Endothelial cell of umbilical vein (primary cell): Measurements from ENCODE around the gene GNB1.

Experiments used
- EZH2 ChIP-seq: IDR thresholded peaks from 2 replicates; pipeline ENCODE4 v1.6.1; 2012; ENCODE audit warnings: borderline replicate concordance, low read depth, mild to moderate bottlenecking, moderate library complexity, low read length, inconsistent platforms; ENCODE audit not compliant: severe bottlenecking
- FOS ChIP-seq: IDR thresholded peaks from 2 replicates; pipeline ENCODE4 v1.6.1; 2011; ENCODE audit warnings: mild to moderate bottlenecking, low read length, moderate library complexity, borderline replicate concordance; ENCODE audit not compliant: insufficient read depth
- JUN ChIP-seq: IDR thresholded peaks from 2 replicates; pipeline ENCODE4 v1.6.1; 2011; ENCODE audit warnings: borderline replicate concordance, low read depth; ENCODE audit not compliant: insufficient read length, insufficient read depth
- MYC ChIP-seq: IDR thresholded peaks from one replicate; pipeline ENCODE4 v1.6.1; 2011; ENCODE audit warnings: mild to moderate bottlenecking, low read depth, low read length
- POLR2A ChIP-seq: IDR thresholded peaks from 2 replicates; pipeline ENCODE4 v1.6.1; 2012; ENCODE audit warnings: low read depth, mild to moderate bottlenecking, control low read depth, low read length
- POLR2AphosphoS5 ChIP-seq: IDR thresholded peaks from 2 replicates; pipeline ENCODE4 v1.6.1; 2012; ENCODE audit warnings: low read depth, mild to moderate bottlenecking, control low read depth, low read length, moderate library complexity; ENCODE audit not compliant: insufficient read depth
- TF ChIP-seq, protein P1 (sequence below), 2 donors: IDR thresholded peaks; 1 replicate in 1 of 2; 2 replicates in 1 of 2; pipeline ENCODE4 v1.5.1; 2011; ENCODE audit warnings: low read length in 2 of 2, mild to moderate bottlenecking in 2 of 2, moderate library complexity in 2 of 2, control low read depth in 1 of 2, inconsistent platforms in 1 of 2, low read depth in 1 of 2; ENCODE audit not compliant: insufficient read depth in 1 of 2; ENCODE audit errors: extremely low read depth in 1 of 2
- TF ChIP-seq, protein P2 (sequence below): IDR thresholded peaks from 2 replicates; pipeline ENCODE4 v1.6.1; 2011; ENCODE audit not compliant: insufficient read depth, insufficient read length

DNA sequence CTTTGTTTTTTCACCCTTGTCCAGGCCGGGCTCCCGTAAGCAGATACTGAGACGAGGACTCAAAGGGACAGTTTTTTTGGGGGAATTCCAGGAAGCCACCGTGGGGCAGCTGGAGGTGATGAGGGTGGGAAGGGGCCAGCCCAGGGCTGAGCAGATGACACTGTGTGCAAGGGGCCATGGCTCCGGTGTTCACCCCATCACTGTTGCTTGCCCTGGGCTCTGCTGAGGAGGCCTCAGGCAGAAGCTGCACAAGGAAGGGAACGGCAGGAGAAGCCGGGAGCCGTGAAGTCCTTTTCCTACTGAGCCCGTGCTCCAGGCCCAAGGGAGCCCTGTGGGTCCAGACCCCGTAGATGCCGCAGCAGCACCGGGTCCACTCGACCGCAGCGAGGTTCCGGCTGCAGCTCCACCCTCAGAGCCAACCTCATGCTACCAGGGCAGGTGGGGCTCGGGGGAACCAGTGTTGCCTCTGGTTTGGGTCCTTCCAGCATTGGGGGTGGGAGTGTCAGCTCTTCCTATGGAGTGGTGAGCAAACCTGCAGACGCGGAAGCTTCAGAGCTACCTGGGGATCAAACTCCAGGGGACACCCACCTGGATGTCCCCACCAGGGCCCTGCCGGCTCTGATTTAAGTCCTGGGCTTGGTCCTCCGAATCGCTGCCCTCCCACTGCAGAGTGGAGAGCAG lies 19.9 kb upstream of the GNB1 start:
- no peak for TF ChIP-seq POLR2A
- no peak for TF ChIP-seq EZH2
- TF ChIP-seq, protein P1, sequence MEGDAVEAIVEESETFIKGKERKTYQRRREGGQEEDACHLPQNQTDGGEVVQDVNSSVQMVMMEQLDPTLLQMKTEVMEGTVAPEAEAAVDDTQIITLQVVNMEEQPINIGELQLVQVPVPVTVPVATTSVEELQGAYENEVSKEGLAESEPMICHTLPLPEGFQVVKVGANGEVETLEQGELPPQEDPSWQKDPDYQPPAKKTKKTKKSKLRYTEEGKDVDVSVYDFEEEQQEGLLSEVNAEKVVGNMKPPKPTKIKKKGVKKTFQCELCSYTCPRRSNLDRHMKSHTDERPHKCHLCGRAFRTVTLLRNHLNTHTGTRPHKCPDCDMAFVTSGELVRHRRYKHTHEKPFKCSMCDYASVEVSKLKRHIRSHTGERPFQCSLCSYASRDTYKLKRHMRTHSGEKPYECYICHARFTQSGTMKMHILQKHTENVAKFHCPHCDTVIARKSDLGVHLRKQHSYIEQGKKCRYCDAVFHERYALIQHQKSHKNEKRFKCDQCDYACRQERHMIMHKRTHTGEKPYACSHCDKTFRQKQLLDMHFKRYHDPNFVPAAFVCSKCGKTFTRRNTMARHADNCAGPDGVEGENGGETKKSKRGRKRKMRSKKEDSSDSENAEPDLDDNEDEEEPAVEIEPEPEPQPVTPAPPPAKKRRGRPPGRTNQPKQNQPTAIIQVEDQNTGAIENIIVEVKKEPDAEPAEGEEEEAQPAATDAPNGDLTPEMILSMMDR (IDR thresholded peaks at IDR 0.05; ENCODE audit: extremely low read depth in 1 of 2, insufficient read depth in 1 of 2, low read depth in 1 of 2, low read length in 2 of 2): no peak
- no peak for TF ChIP-seq POLR2AphosphoS5
- TF ChIP-seq, protein P2, sequence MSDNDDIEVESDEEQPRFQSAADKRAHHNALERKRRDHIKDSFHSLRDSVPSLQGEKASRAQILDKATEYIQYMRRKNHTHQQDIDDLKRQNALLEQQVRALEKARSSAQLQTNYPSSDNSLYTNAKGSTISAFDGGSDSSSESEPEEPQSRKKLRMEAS: no peak
- TF ChIP-seq FOS: no peak
- no peak for TF ChIP-seq MYC
- no peak for TF ChIP-seq JUN
